Fibroblast of villous mesenchyme (primary cell): ENCODE results near the gene TNFRSF19. TPM values are rescaled to one million over a fixed set of nuclear protein-coding genes. Genes with fewer than 3 reads are reported as not detected.
"Not testable (repeated sequence)": the region's sequence is repeated elsewhere in the genome, so short reads cannot be mapped to it uniquely, and the experiment has no call there.

Experiments
- DNase-seq: peaks from one replicate; pipeline ENCODE4 v3.0.0-alpha.2; 2010; ENCODE audit warnings: low read depth
- H3K4me3 ChIP-seq: 2 replicates; pipeline ENCODE4 v1.5.1; 2011; ENCODE audit warnings: low read depth, mild to moderate bottlenecking, low read length
- CTCF ChIP-seq: IDR thresholded peaks from 2 replicates; pipeline ENCODE4 v1.5.1; 2012; ENCODE audit warnings: low read depth, mild to moderate bottlenecking, low read length; ENCODE audit not compliant: insufficient read depth
- total RNA-seq: library from RNA; depleted of rRNA; stranded (reverse); fragments of >200 nt; gene quantifications from 2 replicates; pipeline ENCODE4 v1.2.3, GENCODE V29; 2012

Gene TNFRSF19
- 95.7 and 139 TPM in 2 replicates for total RNA-seq

GRCh38 chr13:23570099-23570920 is at the start of gene TNFRSF19:
Gene TNFRSF19, plus strand, starts transcription at chr13:23570412. Its CDS starts 19,772 bp downstream, at chr13:23590184.
- DNase-seq: peak; percentile 86
- TF ChIP-seq CTCF: no peak
- H3K4me3 ChIP-seq: peak within 1 kb of the TSS; percentile 54

GRCh38 chr13:23529926-23530325 is 40.3 kb upstream of the TNFRSF19 start:
- not testable (repeated sequence) for H3K4me3 ChIP-seq, DNase-seq

- TF ChIP-seq CTCF: no peak
- H3K4me3 ChIP-seq: no peak overlapping the region
- no peak for DNase-seq
Observed at GRCh38 chr13:23531446-23531845, 38.8 kb upstream of the TNFRSF19 start.

DNA sequence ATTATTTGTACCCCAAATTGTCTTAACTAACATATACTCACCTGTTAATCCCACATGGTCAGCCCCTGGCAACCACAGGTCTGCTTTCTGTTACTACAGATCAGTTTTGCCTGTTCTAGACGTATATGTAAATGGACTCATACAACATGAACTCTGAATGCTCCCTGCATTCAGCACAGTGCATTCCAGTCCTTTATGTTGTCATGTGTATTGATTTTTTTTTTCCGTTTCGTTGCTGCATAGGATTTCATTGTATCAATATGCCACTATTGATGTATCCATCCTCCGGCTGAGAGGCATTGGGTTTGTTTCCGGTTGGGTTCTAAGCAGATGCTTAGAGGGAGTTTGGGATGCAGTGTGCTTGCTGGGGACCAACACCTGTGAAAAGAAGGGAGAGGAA is 36.1 kb upstream of the TNFRSF19 start:
- DNase-seq: no peak
- H3K4me3 ChIP-seq: no peak overlapping the region
- TF ChIP-seq CTCF: no peak

- H3K4me3 ChIP-seq: no peak overlapping the region
- DNase-seq: no peak
- no peak for TF ChIP-seq CTCF
Observed at GRCh38 chr13:23541221-23541824, 28.9 kb upstream of the TNFRSF19 start.

GRCh38 chr13:23544668-23545067 is 25.5 kb upstream of the TNFRSF19 start:
- no peak for DNase-seq
- TF ChIP-seq CTCF: no peak

DNA sequence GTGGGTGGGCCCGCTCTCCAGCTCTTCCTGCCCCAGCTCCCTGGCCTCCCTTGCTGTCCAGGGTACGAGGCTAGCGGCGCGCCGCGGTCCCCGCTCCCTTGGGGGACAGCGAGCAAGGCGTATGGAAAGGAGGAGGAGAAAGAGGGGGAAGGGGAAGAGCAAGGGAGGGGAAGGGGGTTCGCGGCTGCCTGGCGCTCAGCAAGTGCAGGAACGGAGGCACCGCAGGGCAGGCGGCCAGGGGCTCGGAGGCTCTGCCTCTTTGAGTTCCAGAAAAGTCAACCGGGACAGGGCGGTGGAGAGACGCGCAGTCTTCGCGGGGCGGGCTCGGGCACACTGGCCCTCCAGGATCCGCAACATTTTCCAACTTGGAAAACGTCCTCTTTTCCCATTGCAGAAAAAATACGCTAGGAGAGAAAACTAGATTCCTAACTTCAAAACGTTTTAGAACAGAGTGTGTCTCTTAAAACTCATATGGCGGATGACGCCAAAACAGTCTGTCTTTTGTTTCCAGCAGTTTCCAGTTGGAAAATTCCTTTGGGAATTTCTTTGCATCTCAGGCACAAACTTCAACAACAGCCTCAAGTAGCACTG is 23.1 kb upstream of the TNFRSF19 start:
- peak; percentile 34 for DNase-seq
- no peak for TF ChIP-seq CTCF

More at GRCh38 chr13:23544668-23545067, 25.5 kb upstream of the TNFRSF19 start:
- no peak overlapping the region for H3K4me3 ChIP-seq

More for the DNA sequence above, 23.1 kb upstream of the TNFRSF19 start:
- peak overlapping the region; percentile 63 for H3K4me3 ChIP-seq
